WERI-Rb-1 (cell line): Measurements from ENCODE around the gene ADAP1.

Source experiments
- DNase-seq: peaks from one replicate; pipeline ENCODE4 v3.0.0-alpha.2; 2020
- H3K27ac ChIP-seq: fragments of 250-450 bp; sonication (Bioruptor Pico); 2 replicates; pipeline ENCODE4 v1.5.1; 2020; ENCODE audit warnings: mild to moderate bottlenecking, moderate library complexity
- H3K27me3 ChIP-seq: fragments of 250-450 bp; sonication (Bioruptor Pico); 2 replicates; pipeline ENCODE4 v1.5.1; 2021; ENCODE audit warnings: mild to moderate bottlenecking, low read depth, moderate library complexity; ENCODE audit not compliant: insufficient read depth, severe bottlenecking
- H3K36me3 ChIP-seq: fragments of 250-450 bp; sonication (Bioruptor Pico); 2 replicates; pipeline ENCODE4 v1.5.1; 2020; ENCODE audit warnings: mild to moderate bottlenecking, moderate library complexity
- H3K4me3 ChIP-seq: 2 replicates; pipeline ENCODE4 v1.5.1; 2011; ENCODE audit warnings: low read depth, mild to moderate bottlenecking, control low read depth, low read length
- H3K9me3 ChIP-seq: fragments of 250-450 bp; sonication (Bioruptor Pico); 2 replicates; pipeline ENCODE4 v1.5.1; 2021; ENCODE audit warnings: mild to moderate bottlenecking, moderate library complexity; ENCODE audit not compliant: severe bottlenecking
- CTCF ChIP-seq: IDR thresholded peaks from 2 replicates; pipeline ENCODE4 v1.5.1; 2011; ENCODE audit warnings: low read depth, mild to moderate bottlenecking, control low read depth, inconsistent platforms, low read length

The ADAP1 gene

GRCh38 chr7:972676-973309 is 18.3 kb upstream of the ADAP1 start:
- no peak overlapping the region for H3K27ac ChIP-seq
- peaks cover 48% of the 10 kb centered on the region for H3K36me3 ChIP-seq
- TF ChIP-seq CTCF: no peak
- H3K4me3 ChIP-seq: no peak overlapping the region
- H3K9me3 ChIP-seq: no peaks in the 10 kb centered on the region
- no peak for DNase-seq
- no peaks in the 10 kb centered on the region for H3K27me3 ChIP-seq

- TF ChIP-seq CTCF: no peak
- Histone ChIP-seq H3K36me3 (peaks cover 55% of the 10 kb centered on the region), H3K4me3 (no peak overlapping the region), H3K9me3 (no peaks in the 10 kb centered on the region), H3K27me3 (no peaks in the 10 kb centered on the region), H3K27ac (no peak overlapping the region)
- no peak for DNase-seq
Measured at GRCh38 chr7:972110-972509, 17.6 kb upstream of the ADAP1 start.

GRCh38 chr7:970744-971143 is 16.3 kb upstream of the ADAP1 start:
- no peak overlapping the region for H3K4me3 ChIP-seq
- no peak for DNase-seq
- no peak for TF ChIP-seq CTCF
- peaks cover 61% of the 10 kb centered on the region for H3K36me3 ChIP-seq
- H3K27ac ChIP-seq: no peak overlapping the region
- no peaks in the 10 kb centered on the region for H3K27me3 ChIP-seq
- no peaks in the 10 kb centered on the region for H3K9me3 ChIP-seq

GRCh38 chr7:969403-969802 is 14.9 kb upstream of the ADAP1 start:
- Histone ChIP-seq H3K27me3 (no peaks in the 10 kb centered on the region), H3K36me3 (peaks cover 57% of the 10 kb centered on the region), H3K9me3 (no peaks in the 10 kb centered on the region), H3K4me3 (no peak overlapping the region), H3K27ac (no peak overlapping the region)
- no peak for TF ChIP-seq CTCF
- DNase-seq: no peak

GRCh38 chr7:968205-969105 is 14.0 kb upstream of the ADAP1 start:
- Histone ChIP-seq H3K9me3 (no peaks in the 10 kb centered on the region), H3K4me3 (no peak overlapping the region), H3K27me3 (no peaks in the 10 kb centered on the region), H3K36me3 (peaks cover 55% of the 10 kb centered on the region), H3K27ac (no peak overlapping the region)
- no peak for DNase-seq
- TF ChIP-seq CTCF: no peak
